AG08395 (cell line): Measurements from ENCODE around the gene TAOK2.
"Not testable (repeated sequence)": the region's sequence is repeated elsewhere in the genome, so short reads cannot be mapped to it uniquely, and the experiment has no call there.

Source experiments
- DNase-seq: peaks from one replicate; pipeline ENCODE4 v3.0.0; 2012; ENCODE audit warnings: mixed read lengths, low spot score

Gene TAOK2

GRCh38 chr16:29973384-29974246, at the start of gene TAOK2:
Gene TAOK2, plus strand, starts transcription at chr16:29973868. Its CDS starts 3,905 bp downstream, at chr16:29977773.
- peak; percentile 100 for DNase-seq

- no peak for DNase-seq
These were observed 48.4 kb upstream of the TAOK2 start for GRCh38 chr16:29925105-29925756.

GRCh38 chr16:29925781-29926710, 47.6 kb upstream of the TAOK2 start, which contains the start of gene KCTD13:
Gene KCTD13, minus strand, starts transcription at chr16:29926226. Its CDS starts 193 bp downstream, at chr16:29926033.
- DNase-seq, result peak; percentile 99

- peak; percentile 50 for DNase-seq
These were observed 47.0 kb upstream of the TAOK2 start for GRCh38 chr16:29926711-29927052.

- DNase-seq, result peak; percentile 28
These were observed 46.4 kb upstream of the TAOK2 start for GRCh38 chr16:29927070-29927905.

- DNase-seq, result not testable (repeated sequence)
These were observed 41.9 kb upstream of the TAOK2 start for GRCh38 chr16:29931750-29932149.

- DNase-seq, result no peak
These were observed 33.0 kb upstream of the TAOK2 start for GRCh38 chr16:29940656-29941055.

- DNase-seq, result peak; percentile 95
These were observed 29.5 kb upstream of the TAOK2 start for GRCh38 chr16:29943846-29944799.

GRCh38 chr16:29947897-29948296, 25.8 kb upstream of the TAOK2 start:
- no peak for DNase-seq

- no peak for DNase-seq
These were observed 22.7 kb upstream of the TAOK2 start for GRCh38 chr16:29950806-29951461.

GRCh38 chr16:29951625-29952365, 21.9 kb upstream of the TAOK2 start:
- DNase-seq, result no peak

GRCh38 chr16:29958756-29959155, 14.9 kb upstream of the TAOK2 start:
- no peak for DNase-seq

GRCh38 chr16:29959293-29959692, 14.4 kb upstream of the TAOK2 start:
- no peak for DNase-seq

- DNase-seq, result not testable (repeated sequence)
These were observed 13.8 kb upstream of the TAOK2 start for GRCh38 chr16:29959821-29960220.

- no peak for DNase-seq
These were observed 12.6 kb upstream of the TAOK2 start for GRCh38 chr16:29961127-29961478.

GRCh38 chr16:29961479-29962343, 12.0 kb upstream of the TAOK2 start, which contains the start of gene TMEM219:
Gene TMEM219, plus strand, starts transcription at chr16:29962079. Its CDS starts 1,065 bp downstream, at chr16:29963144.
- peak; percentile 99 for DNase-seq

GRCh38 chr16:29962344-29962994, 11.2 kb upstream of the TAOK2 start:
- DNase-seq, result peak; percentile 58
